PFSK-1 (cell line): Measurements from ENCODE around the gene HBS1L.

Experiments used
- FOXP2 ChIP-seq: optimal IDR thresholded peaks from 2 replicates; pipeline ENCODE3; 2011; ENCODE audit warnings: borderline replicate concordance, control low read depth, inconsistent platforms; ENCODE audit not compliant: insufficient read depth; ENCODE audit errors: extremely low read length, extremely low read depth
- POLR2AphosphoS5 ChIP-seq: IDR thresholded peaks from 2 replicates; pipeline ENCODE4 v1.6.1; 2012; ENCODE audit warnings: low read depth, mild to moderate bottlenecking, control low read depth, low read length, moderate library complexity
- SIN3A ChIP-seq: IDR thresholded peaks from 2 replicates; pipeline ENCODE4 v1.6.1; 2012; ENCODE audit warnings: mild to moderate bottlenecking, low read length, moderate library complexity, borderline replicate concordance; ENCODE audit not compliant: insufficient read depth
- TAF1 ChIP-seq: IDR thresholded peaks from 2 replicates; pipeline ENCODE4 v1.6.1; 2012; ENCODE audit warnings: low read length, control low read depth, borderline replicate concordance; ENCODE audit not compliant: insufficient read depth
- TF ChIP-seq, protein P1 (sequence below), 2 experiments: IDR thresholded peaks; 2 replicates each; pipeline versions ENCODE4 v1.6.1 to v1.8.0; 2011 to 2012; ENCODE audit warnings: low read depth in 2 of 2, low read length in 2 of 2, control low read depth in 1 of 2, inconsistent platforms in 1 of 2, mild to moderate bottlenecking in 1 of 2, moderate library complexity in 1 of 2; ENCODE audit not compliant: insufficient read depth in 1 of 2

The HBS1L gene

DNA sequence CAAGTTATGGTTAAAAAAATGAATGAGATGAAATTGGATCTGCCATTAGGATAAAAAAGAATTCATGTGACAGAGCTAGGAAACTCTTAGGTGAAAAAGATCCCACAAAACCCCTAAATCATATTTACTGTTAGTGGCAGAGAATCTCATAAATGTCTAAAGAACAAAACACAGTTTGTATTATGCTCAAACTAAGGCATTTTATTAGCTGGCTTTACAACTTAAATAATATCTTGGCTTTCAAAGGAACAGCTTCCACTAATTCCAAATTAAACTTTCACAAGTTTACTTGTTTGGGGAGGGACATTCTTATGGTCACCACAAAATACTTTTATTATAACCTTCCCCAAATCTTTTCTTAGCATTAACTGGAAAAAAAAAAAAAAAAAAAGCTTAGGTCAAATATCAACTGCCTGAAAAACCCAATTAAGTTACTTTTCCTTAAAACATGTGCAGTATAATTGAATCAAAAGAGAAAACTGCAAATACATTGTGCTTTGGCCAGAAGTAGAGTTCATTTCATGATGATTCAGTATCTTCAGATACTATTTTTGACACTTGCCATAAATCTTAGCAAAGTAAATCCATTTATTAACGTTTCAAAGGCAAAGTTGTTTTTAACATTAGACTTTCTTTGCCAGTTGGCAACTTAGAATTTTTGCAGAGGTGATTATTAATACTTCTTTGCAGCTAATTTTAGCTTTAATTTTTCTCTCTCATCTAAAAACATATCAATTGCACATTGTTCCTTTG is 90.0 kb downstream of the HBS1L start:
- TF ChIP-seq SIN3A = no peak
- TF ChIP-seq FOXP2 = no peak
- no peak for TF ChIP-seq POLR2AphosphoS5
- TF ChIP-seq TAF1 = no peak
- TF ChIP-seq, protein P1, sequence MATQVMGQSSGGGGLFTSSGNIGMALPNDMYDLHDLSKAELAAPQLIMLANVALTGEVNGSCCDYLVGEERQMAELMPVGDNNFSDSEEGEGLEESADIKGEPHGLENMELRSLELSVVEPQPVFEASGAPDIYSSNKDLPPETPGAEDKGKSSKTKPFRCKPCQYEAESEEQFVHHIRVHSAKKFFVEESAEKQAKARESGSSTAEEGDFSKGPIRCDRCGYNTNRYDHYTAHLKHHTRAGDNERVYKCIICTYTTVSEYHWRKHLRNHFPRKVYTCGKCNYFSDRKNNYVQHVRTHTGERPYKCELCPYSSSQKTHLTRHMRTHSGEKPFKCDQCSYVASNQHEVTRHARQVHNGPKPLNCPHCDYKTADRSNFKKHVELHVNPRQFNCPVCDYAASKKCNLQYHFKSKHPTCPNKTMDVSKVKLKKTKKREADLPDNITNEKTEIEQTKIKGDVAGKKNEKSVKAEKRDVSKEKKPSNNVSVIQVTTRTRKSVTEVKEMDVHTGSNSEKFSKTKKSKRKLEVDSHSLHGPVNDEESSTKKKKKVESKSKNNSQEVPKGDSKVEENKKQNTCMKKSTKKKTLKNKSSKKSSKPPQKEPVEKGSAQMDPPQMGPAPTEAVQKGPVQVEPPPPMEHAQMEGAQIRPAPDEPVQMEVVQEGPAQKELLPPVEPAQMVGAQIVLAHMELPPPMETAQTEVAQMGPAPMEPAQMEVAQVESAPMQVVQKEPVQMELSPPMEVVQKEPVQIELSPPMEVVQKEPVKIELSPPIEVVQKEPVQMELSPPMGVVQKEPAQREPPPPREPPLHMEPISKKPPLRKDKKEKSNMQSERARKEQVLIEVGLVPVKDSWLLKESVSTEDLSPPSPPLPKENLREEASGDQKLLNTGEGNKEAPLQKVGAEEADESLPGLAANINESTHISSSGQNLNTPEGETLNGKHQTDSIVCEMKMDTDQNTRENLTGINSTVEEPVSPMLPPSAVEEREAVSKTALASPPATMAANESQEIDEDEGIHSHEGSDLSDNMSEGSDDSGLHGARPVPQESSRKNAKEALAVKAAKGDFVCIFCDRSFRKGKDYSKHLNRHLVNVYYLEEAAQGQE (IDR thresholded peaks at IDR 0.05; ENCODE audit: insufficient read depth in 1 of 2, low read depth in 2 of 2, low read length in 2 of 2) = no peak

DNA sequence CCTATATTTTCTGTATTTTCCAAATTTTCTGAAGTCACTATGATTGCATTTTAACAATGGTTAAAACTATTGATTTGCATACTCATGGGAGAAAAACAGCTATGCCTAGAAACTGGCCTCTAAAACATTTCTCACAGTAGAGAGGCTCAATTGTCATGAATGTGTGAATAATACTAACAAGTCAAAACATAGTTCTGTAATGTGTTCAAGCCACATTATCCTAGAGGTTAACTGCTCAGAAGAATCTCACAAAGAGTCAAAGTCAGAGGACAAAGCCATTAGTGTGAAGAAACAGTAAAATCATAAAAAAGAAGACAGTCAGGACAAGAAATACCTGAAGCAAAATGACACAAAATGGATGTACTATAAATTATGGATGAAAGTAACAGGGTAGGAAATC is 92.2 kb downstream of the HBS1L start:
- TF ChIP-seq FOXP2 (no peak), POLR2AphosphoS5 (no peak), SIN3A (no peak), TAF1 (no peak)
- TF ChIP-seq, protein P1 (IDR thresholded peaks at IDR 0.05; ENCODE audit: insufficient read depth in 1 of 2, low read depth in 2 of 2, low read length in 2 of 2) = no peak

DNA sequence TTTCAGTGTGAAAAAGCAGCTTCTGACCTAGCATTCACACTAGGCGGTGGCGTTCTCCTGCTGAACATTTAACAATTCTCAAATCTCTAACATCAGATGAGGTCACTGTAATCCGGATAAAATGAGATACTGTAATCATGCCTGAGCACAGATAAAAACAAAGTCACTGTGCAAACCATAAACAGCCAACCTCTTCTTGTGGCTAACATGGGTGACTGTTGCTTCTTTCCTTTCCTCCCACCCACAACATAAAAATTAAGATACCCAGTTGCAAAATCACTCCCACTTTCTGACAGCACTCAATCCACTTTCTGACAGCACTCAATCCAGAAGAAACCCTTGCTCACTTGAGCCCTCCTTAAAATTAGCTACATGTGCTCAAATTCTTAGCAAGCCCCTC is 93.3 kb downstream of the HBS1L start:
- TF ChIP-seq TAF1 = no peak
- TF ChIP-seq POLR2AphosphoS5 = no peak
- TF ChIP-seq FOXP2 = no peak
- TF ChIP-seq, protein P1 (IDR thresholded peaks at IDR 0.05; ENCODE audit: insufficient read depth in 1 of 2, low read depth in 2 of 2, low read length in 2 of 2) = no peak
- no peak for TF ChIP-seq SIN3A

DNA sequence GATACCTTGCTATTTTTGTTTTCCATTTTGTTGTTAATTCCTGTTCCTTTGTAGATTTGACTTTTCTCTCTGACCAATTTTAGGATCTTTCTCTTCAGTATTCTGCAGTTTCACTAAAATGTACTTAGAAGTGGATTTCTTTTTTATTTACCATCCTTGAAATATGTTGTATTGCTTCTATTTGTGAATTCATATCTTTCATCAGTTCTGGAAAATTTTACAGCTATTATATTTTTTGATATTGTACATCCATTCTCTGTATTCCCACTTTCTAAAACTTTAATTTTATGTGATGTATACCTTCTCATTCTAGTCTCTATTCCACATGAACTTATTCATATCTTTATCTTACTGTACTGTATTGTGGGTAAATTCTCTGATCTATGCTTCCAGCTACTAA is 95.0 kb downstream of the HBS1L start:
- no peak for TF ChIP-seq TAF1

DNA sequence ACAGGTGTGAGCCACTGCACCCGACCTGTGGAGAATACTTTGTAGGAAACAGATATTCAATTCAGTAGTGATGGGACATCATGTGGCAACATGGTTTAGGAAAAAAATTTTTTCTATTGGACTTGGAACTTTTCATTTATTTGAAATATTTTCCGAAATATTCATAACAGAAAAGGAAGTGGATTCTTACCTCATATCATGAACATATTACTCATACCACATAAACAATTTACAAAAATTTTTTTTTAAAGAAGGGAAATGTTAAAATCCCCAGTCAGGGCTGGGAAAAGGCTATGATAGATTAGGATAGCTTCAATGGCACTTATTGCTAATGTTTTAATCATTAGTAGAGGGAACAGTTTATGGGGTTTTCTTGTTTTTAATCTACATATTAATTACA is 97.9 kb downstream of the HBS1L start:
- TF ChIP-seq POLR2AphosphoS5 (no peak), FOXP2 (no peak), SIN3A (no peak), TAF1 (no peak)
- TF ChIP-seq, protein P1 (IDR thresholded peaks at IDR 0.05; ENCODE audit: insufficient read depth in 1 of 2, low read depth in 2 of 2, low read length in 2 of 2) = no peak
